Epithelial cell of proximal tubule (primary cell): ENCODE measurements around the gene ZSWIM3. TPM values are rescaled to one million over a fixed set of nuclear protein-coding genes. Genes with fewer than 3 reads are reported as not detected.

Experiments
- DNase-seq: peaks from one replicate; pipeline ENCODE4 v3.0.0-alpha.2; 2011; ENCODE audit warnings: low read depth
- H3K4me3 ChIP-seq: 2 replicates; pipeline ENCODE4 v1.5.1; 2011; ENCODE audit warnings: low read depth, mild to moderate bottlenecking, low read length
- CTCF ChIP-seq: conservative IDR thresholded peaks from 2 replicates; pipeline ENCODE4 v1.5.1; 2012; ENCODE audit warnings: low read depth, mild to moderate bottlenecking, low read length
- total RNA-seq: library from RNA; depleted of rRNA; stranded (reverse); fragments of >200 nt; gene quantifications from 2 replicates; pipeline ENCODE4 v1.2.3, GENCODE V29; 2015

ZSWIM3 gene
- total RNA-seq, 1 donor from 2014 or later = 1.2 TPM

- TF ChIP-seq CTCF = no peak
- DNase-seq = no peak
- H3K4me3 ChIP-seq = no peak overlapping the region
Observed at GRCh38 chr20:45926731-45927070, 69.3 kb downstream of the ZSWIM3 start.

- no peak for TF ChIP-seq CTCF
- DNase-seq = no peak
- H3K4me3 ChIP-seq = no peak overlapping the region
Observed at GRCh38 chr20:45927071-45927878, 69.9 kb downstream of the ZSWIM3 start.

Other genes with a start within 250 kb of the ZSWIM3 start
- not detected in 2 replicates for gene WFDC10A, start 227.9 kb upstream of the ZSWIM3 start, total RNA-seq
- gene WFDC9, start 226.3 kb upstream of the ZSWIM3 start, total RNA-seq = not detected in 2 replicates
- gene WFDC11, start 187.4 kb upstream of the ZSWIM3 start, total RNA-seq = not detected in 2 replicates
- gene WFDC13, start 155.6 kb upstream of the ZSWIM3 start, total RNA-seq = not detected in 2 replicates
- not detected in 2 replicates for gene WFDC10B, start 152.6 kb upstream of the ZSWIM3 start, total RNA-seq
- not detected in 2 replicates for gene SPINT4, start 135.3 kb upstream of the ZSWIM3 start, total RNA-seq
- 0.43 and 0.69 TPM in 2 replicates for gene WFDC3, start 65.7 kb upstream of the ZSWIM3 start, total RNA-seq
- 23.1 and 34.7 TPM in 2 replicates for gene DNTTIP1, start 65.7 kb upstream of the ZSWIM3 start, total RNA-seq
- 345 and 447 TPM in 2 replicates for gene UBE2C, start 45.0 kb upstream of the ZSWIM3 start, total RNA-seq
- not detected in 2 replicates for gene TNNC2, start 30.3 kb upstream of the ZSWIM3 start, total RNA-seq
- gene SNX21, start 23.8 kb upstream of the ZSWIM3 start, total RNA-seq = 20.1 and 29.0 TPM in 2 replicates
- 29.1 and 33.0 TPM in 2 replicates for gene ACOT8, start 222 bp upstream of the ZSWIM3 start, total RNA-seq
- gene ZSWIM1, start 23.6 kb downstream of the ZSWIM3 start, total RNA-seq = 7.3 and 14.2 TPM in 2 replicates
- gene SPATA25, start 30.0 kb downstream of the ZSWIM3 start, total RNA-seq = 0.87 TPM in 1 of 2 replicates, not detected in the other
- 3.2 and 6.9 TPM in 2 replicates for gene NEURL2, start 33.6 kb downstream of the ZSWIM3 start, total RNA-seq
- gene CTSA, start 33.7 kb downstream of the ZSWIM3 start, total RNA-seq = 42.7 and 62.5 TPM in 2 replicates
- gene PLTP, start 54.5 kb downstream of the ZSWIM3 start, total RNA-seq = 20.9 and 38.5 TPM in 2 replicates
- 17.9 and 18.3 TPM in 2 replicates for gene PCIF1, start 77.1 kb downstream of the ZSWIM3 start, total RNA-seq
- 14.9 and 16.0 TPM in 2 replicates for gene ZNF335, start 114.6 kb downstream of the ZSWIM3 start, total RNA-seq
- gene MMP9, start 151.3 kb downstream of the ZSWIM3 start, total RNA-seq = 0.80 and 1.4 TPM in 2 replicates
- gene SLC12A5, start 171.6 kb downstream of the ZSWIM3 start, total RNA-seq = not detected in 2 replicates
- 20.9 and 32.5 TPM in 2 replicates for gene NCOA5, start 232.3 kb downstream of the ZSWIM3 start, total RNA-seq